GM18909 (cell line): ENCODE data around the gene SLC5A11.

Source experiments
- ATAC-seq: cut with Tn5 transposase; IDR thresholded peaks from one replicate; pipeline ENCODE4 v1.9.1; 2021; ENCODE audit warnings: mild to moderate bottlenecking; ENCODE audit not compliant: unreplicated experiment, poor library complexity

SLC5A11 gene

GRCh38 chr16:24909856-24910255 is 64.1 kb downstream of the SLC5A11 start:
- no peak for ATAC-seq

- ATAC-seq, result no peak
Observed at GRCh38 chr16:24915019-24915418, 69.3 kb downstream of the SLC5A11 start.

GRCh38 chr16:24915576-24915975 is 69.8 kb downstream of the SLC5A11 start:
- no peak for ATAC-seq

- no peak for ATAC-seq
Observed at GRCh38 chr16:24917236-24917635, 71.5 kb downstream of the SLC5A11 start.

- no peak for ATAC-seq
Observed at GRCh38 chr16:24917891-24918290, 72.1 kb downstream of the SLC5A11 start.

- no peak for ATAC-seq
Observed at GRCh38 chr16:24918641-24919040, 72.9 kb downstream of the SLC5A11 start.

- ATAC-seq, result no peak
Observed at GRCh38 chr16:24919536-24919935, 73.8 kb downstream of the SLC5A11 start.

- ATAC-seq, result no peak
Observed at GRCh38 chr16:24920568-24920967, 74.8 kb downstream of the SLC5A11 start.

GRCh38 chr16:24921229-24921628 is 75.5 kb downstream of the SLC5A11 start:
- ATAC-seq, result no peak

GRCh38 chr16:24925163-24925562 is 79.4 kb downstream of the SLC5A11 start:
- ATAC-seq, result no peak

GRCh38 chr16:24929409-24929808 is 83.6 kb downstream of the SLC5A11 start:
- ATAC-seq, result no peak

- ATAC-seq, result no peak
Observed at GRCh38 chr16:24930440-24930839, 84.7 kb downstream of the SLC5A11 start.

GRCh38 chr16:24931091-24931490 is 85.3 kb downstream of the SLC5A11 start:
- ATAC-seq, result no peak

GRCh38 chr16:24935336-24935735 is 89.6 kb downstream of the SLC5A11 start:
- ATAC-seq, result no peak

- no peak for ATAC-seq
Observed at GRCh38 chr16:24936151-24936550, 90.4 kb downstream of the SLC5A11 start.

GRCh38 chr16:24939224-24939623 is 93.5 kb downstream of the SLC5A11 start:
- ATAC-seq, result no peak

GRCh38 chr16:24939738-24940137 is 94.0 kb downstream of the SLC5A11 start:
- ATAC-seq, result no peak

- no peak for ATAC-seq
Observed at GRCh38 chr16:24943471-24943870, 97.7 kb downstream of the SLC5A11 start.

GRCh38 chr16:24944206-24944605 is 98.4 kb downstream of the SLC5A11 start:
- ATAC-seq, result no peak

GRCh38 chr16:24946155-24946554 is 100.4 kb downstream of the SLC5A11 start:
- ATAC-seq, result no peak

GRCh38 chr16:24950275-24950674 is 104.5 kb downstream of the SLC5A11 start:
- no peak for ATAC-seq

- ATAC-seq, result no peak
Observed at GRCh38 chr16:24953306-24953705, 107.5 kb downstream of the SLC5A11 start.

- ATAC-seq, result no peak
Observed at GRCh38 chr16:24953721-24954120, 108.0 kb downstream of the SLC5A11 start.
